Colonic mucosa (tissue), 4 donors: ENCODE data around the gene CTTN. TPM values are rescaled to one million over a fixed set of nuclear protein-coding genes. Genes with fewer than 3 reads are reported as not detected.

Experiments
- DNase-seq: peaks from one replicate; pipeline ENCODE4 v3.0.0-alpha.2; 2020
- H3K27ac ChIP-seq: fragments of 200-600 bp; one replicate; pipeline ENCODE4 v1.8.0; 2021
- H3K27me3 ChIP-seq: fragments of 200-600 bp; one replicate; pipeline ENCODE4 v1.8.0; 2021
- H3K36me3 ChIP-seq: fragments of 200-600 bp; one replicate; pipeline ENCODE4 v1.8.0; 2021
- H3K4me1 ChIP-seq: fragments of 200-600 bp; one replicate; pipeline ENCODE4 v1.8.0; 2021; ENCODE audit warnings: mild to moderate bottlenecking
- H3K4me3 ChIP-seq: fragments of 200-600 bp; one replicate; pipeline ENCODE4 v1.8.0; 2021
- H3K9ac ChIP-seq, 2 donors: one replicate each; pipeline ENCODE4 v1.7.0; 2013; ENCODE audit warnings: control low read depth in 2 of 2, low read depth in 2 of 2, low read length in 2 of 2
- H3K9me3 ChIP-seq: fragments of 200-600 bp; one replicate; pipeline ENCODE4 v1.8.0; 2021
- intact Hi-C: fragments of 100-400 bp; cut with DNase I; formaldehyde crosslinking; loops from one replicate; pipeline ENCODE4 v1.14.1; 2022
- total RNA-seq, 2 donors: library from RNA; stranded (reverse); fragmentation: NEBNext Ultra II Directional in 1 of 2; extraction: Animal tissue kit (Norgen Biotek cat#: 25700) in 1 of 2; gene quantifications; one replicate each; pipeline ENCODE4 v1.2.1, GENCODE V29; 2021
- TF ChIP-seq, protein P1 (sequence below): fragments of 200-600 bp; IDR thresholded peaks from one replicate; pipeline ENCODE4 v1.8.0; 2022; ENCODE audit warnings: antibody characterized with exemption, mild to moderate bottlenecking
- donor health status: healthy.
- donor health status: DM: no; HTN: no; CAD: no.
- donor health status: DM: no; HTN: no; CAD: no.

The CTTN gene
- total RNA-seq, 2 donors from 2014 or later = 249 to 302 TPM

DNA sequence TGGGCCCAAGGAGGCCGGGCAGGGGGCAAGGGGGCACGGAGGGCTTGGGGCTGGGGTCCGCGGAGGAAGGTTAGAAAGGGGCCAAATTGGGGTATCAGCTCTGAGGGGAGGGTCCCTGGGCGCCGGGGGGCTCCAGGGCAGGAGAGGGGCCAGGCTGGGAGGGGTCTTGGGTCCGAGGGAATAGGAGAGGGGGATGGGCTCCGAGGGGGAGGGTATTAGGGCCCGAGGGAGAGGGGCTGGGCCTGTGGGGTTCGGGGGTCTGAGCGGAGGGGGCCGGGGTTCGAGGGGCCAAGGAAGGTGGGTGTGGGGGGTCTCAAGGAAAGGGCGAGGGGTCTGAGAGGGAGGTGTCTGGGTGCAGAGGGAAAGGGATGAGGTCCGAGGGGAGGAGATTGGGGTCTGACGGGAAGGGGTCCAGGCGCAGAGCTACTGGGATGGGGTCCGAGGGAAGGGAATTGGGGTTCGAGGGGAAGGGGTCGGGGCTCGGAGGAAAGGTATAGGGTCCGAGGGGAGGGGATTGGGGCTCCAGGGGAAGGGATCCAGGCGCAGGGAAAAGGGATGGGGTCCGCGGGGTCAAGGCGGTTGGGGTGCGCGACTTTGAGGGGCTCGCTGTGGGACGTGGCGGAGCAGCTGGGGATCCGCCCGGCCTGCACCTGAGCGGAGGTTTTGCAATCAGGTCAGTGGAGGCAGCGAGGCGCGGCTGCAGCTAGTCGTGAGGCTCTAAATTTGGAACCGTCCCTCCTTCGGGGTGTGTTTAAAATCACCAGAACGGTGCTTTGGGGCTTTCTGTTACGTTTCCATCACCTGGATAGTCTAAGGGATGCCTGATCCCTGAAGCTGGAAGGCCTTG, 728 bp downstream of the CTTN start:
- Histone ChIP-seq H3K27me3 (no peaks in the 10 kb centered on the region), H3K4me1 (no peaks in the 10 kb centered on the region), H3K4me3 (peak overlapping the region; percentile 67), H3K9ac (peak overlapping the region; percentile 65 to 93), H3K9me3 (no peaks in the 10 kb centered on the region), H3K36me3 (no peaks in the 10 kb centered on the region), H3K27ac (peak overlapping the region; percentile 64)
- TF ChIP-seq, protein P1, sequence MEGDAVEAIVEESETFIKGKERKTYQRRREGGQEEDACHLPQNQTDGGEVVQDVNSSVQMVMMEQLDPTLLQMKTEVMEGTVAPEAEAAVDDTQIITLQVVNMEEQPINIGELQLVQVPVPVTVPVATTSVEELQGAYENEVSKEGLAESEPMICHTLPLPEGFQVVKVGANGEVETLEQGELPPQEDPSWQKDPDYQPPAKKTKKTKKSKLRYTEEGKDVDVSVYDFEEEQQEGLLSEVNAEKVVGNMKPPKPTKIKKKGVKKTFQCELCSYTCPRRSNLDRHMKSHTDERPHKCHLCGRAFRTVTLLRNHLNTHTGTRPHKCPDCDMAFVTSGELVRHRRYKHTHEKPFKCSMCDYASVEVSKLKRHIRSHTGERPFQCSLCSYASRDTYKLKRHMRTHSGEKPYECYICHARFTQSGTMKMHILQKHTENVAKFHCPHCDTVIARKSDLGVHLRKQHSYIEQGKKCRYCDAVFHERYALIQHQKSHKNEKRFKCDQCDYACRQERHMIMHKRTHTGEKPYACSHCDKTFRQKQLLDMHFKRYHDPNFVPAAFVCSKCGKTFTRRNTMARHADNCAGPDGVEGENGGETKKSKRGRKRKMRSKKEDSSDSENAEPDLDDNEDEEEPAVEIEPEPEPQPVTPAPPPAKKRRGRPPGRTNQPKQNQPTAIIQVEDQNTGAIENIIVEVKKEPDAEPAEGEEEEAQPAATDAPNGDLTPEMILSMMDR = no peak
- intact Hi-C loops = no loop called here
- peak; percentile 29 for DNase-seq

DNA sequence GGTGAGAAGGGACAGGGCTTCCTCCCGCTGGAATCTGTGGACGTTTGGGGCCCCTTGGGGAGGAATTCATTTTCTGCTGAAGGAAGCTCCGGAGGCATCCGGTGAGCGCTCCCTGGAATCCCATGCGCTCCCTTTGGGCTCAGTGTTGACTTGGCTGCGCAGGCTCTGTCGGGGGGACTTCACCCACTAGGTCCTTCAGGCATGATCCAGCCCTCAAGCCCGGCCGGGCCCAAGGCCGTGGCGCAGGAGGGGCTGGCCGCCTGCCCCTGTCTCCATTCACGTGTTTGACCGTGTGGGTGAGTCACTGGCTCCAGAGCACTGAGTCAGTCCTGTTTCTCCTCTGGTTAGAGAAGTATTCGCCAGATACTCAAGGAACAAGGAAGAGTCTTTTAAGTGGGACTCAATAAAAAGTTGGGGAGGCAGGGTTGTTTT, 1.4 kb downstream of the CTTN start:
- peak overlapping the region; percentile 65 to 93 for H3K9ac ChIP-seq
- intact Hi-C loops = no loop called here
- TF ChIP-seq, protein P1 = no peak
- H3K4me3 ChIP-seq = peak overlapping the region; percentile 67
- DNase-seq = peak; percentile 79
- peak overlapping the region; percentile 64 for H3K27ac ChIP-seq
- H3K36me3 ChIP-seq = no peaks in the 10 kb centered on the region
- no peaks in the 10 kb centered on the region for H3K4me1 ChIP-seq
- no peaks in the 10 kb centered on the region for H3K27me3 ChIP-seq
- no peaks in the 10 kb centered on the region for H3K9me3 ChIP-seq

DNA sequence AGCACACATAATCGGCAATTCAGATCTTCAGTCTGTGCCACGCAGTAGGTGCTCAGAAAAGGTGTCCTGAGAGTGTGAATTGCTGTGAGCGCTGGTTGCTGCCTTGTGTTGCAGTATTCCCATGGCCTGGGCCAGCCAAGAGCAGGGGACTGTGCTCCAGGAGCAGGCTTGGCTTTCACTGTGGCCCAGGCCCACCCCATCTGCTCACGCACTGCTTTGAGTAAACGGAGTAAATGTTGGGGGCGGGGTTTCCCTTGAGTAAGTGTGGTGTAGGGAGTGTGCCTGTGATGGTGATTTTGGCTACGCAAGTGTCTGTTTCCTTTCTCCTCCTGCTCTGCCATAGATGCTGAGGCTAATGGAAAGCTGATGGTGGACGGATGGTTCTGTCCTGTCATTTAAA, 2.3 kb downstream of the CTTN start:
- Histone ChIP-seq H3K4me3 (no peak overlapping the region), H3K27ac (peak overlapping the region; percentile 64), H3K4me1 (no peaks in the 10 kb centered on the region), H3K9me3 (no peaks in the 10 kb centered on the region), H3K27me3 (no peaks in the 10 kb centered on the region), H3K36me3 (no peaks in the 10 kb centered on the region), H3K9ac (no peak overlapping the region)
- intact Hi-C loops = no loop called here
- TF ChIP-seq, protein P1 = no peak
- no peak for DNase-seq

DNA sequence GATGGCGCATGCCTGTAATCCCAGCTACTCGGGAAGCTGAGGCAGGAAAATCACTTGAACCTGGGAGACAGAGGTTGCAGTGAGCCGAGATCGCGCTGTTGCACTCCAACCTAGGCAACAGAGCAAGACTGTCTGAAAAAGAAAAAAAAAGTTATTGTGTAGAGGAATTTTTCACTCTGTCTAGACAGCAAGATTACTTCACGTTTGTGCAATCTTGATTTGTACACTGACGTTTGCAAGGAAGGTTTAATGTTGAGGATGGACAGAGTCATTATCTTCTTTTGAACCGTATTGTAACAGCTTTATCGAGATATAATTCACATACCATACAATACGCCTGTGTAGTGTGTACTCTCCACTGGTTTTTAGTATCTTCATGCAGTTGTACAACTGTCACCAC, 3.7 kb downstream of the CTTN start:
- Histone ChIP-seq H3K9me3 (no peaks in the 10 kb centered on the region), H3K9ac (no peak overlapping the region), H3K27me3 (no peaks in the 10 kb centered on the region), H3K36me3 (no peaks in the 10 kb centered on the region), H3K27ac (no peak overlapping the region), H3K4me3 (no peak overlapping the region), H3K4me1 (no peaks in the 10 kb centered on the region)
- TF ChIP-seq, protein P1 = no peak
- DNase-seq = no peak
- intact Hi-C loops = no loop called here

DNA sequence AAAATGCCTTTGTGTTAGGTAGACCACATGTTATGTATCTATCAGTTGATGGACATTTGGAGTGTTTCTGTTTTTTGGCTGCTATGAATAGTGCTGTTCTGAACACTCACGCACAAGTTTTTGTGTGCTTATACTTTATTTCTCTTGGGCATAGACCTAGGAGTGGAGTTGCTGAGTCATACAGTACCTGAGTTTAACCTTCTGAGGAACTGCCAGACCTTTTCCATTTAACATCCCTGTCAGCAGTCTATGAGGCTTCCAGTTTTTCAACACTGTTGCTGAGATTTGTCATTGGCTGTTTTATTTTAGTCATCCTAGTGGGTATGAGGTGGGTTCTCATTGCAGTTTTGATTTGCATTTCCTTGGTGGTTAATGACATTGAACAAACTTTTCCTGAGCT, 4.4 kb downstream of the CTTN start:
- Histone ChIP-seq H3K4me1 (no peaks in the 10 kb centered on the region), H3K27me3 (no peaks in the 10 kb centered on the region), H3K9ac (no peak overlapping the region), H3K27ac (no peak overlapping the region), H3K9me3 (no peaks in the 10 kb centered on the region), H3K36me3 (peaks cover 4% of the 10 kb centered on the region), H3K4me3 (no peak overlapping the region)
- DNase-seq = no peak
- TF ChIP-seq, protein P1 = no peak
- intact Hi-C loops = no loop called here
